ENCODE data around the gene TXNDC16.

TXNDC16 gene

DNA sequence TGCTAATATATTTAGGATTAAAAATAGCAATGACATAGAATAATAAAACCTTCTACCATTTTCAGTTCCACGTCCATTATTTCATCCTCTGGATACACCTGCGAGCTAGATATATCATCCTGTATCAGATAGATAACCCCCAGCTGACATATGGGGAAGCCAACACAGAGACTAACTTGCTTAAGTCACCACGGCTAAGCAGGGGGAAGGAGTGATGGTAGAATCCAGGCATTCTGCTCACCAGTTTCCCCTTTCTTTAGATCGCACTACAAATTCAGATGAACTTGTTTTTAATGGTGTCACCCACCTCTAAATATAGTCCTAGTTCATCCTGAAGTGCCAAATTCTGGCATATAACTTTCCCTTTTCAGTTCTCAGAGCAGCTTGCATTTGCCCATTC is 110.1 kb downstream of the TXNDC16 start:
- Histone ChIP-seq H3K79me2 (ENCODE audit: control insufficient read depth, low read length) (no peaks in the 10 kb centered on the region), H3F3A (ENCODE audit: control insufficient read depth, insufficient read depth) (no peaks in the 10 kb centered on the region), H3K9me3 (ENCODE audit: control insufficient read depth, insufficient read depth, low read length) (no peaks in the 10 kb centered on the region)

GRCh38 chr14:52439476-52439875 is 112.8 kb downstream of the TXNDC16 start:
- no peaks in the 10 kb centered on the region for H3K27me3 ChIP-seq (ENCODE audit: control insufficient read depth, low read length)
- no peak overlapping the region for H3K4me2 ChIP-seq (ENCODE audit: low read length)
- TF ChIP-seq, protein P1, sequence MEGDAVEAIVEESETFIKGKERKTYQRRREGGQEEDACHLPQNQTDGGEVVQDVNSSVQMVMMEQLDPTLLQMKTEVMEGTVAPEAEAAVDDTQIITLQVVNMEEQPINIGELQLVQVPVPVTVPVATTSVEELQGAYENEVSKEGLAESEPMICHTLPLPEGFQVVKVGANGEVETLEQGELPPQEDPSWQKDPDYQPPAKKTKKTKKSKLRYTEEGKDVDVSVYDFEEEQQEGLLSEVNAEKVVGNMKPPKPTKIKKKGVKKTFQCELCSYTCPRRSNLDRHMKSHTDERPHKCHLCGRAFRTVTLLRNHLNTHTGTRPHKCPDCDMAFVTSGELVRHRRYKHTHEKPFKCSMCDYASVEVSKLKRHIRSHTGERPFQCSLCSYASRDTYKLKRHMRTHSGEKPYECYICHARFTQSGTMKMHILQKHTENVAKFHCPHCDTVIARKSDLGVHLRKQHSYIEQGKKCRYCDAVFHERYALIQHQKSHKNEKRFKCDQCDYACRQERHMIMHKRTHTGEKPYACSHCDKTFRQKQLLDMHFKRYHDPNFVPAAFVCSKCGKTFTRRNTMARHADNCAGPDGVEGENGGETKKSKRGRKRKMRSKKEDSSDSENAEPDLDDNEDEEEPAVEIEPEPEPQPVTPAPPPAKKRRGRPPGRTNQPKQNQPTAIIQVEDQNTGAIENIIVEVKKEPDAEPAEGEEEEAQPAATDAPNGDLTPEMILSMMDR (IDR thresholded peaks at IDR 0.05; ENCODE audit: low read depth, low read length, poor library complexity, severe bottlenecking), result no peak
- no peak for TF ChIP-seq EZH2phosphoT487 (IDR thresholded peaks at IDR 0.05; ENCODE audit: borderline replicate concordance, low read length)
- H3F3A ChIP-seq (ENCODE audit: control insufficient read depth, insufficient read depth), result no peaks in the 10 kb centered on the region
- no peaks in the 10 kb centered on the region for H4K20me1 ChIP-seq (ENCODE audit: control insufficient read depth, insufficient read depth, low read depth, low read length)
- H3K27ac ChIP-seq (ENCODE audit: low read depth, low read length), result no peak overlapping the region
- no peaks in the 10 kb centered on the region for H3K79me2 ChIP-seq (ENCODE audit: control insufficient read depth, low read length)
- peaks cover 18% of the 10 kb centered on the region for H3K36me3 ChIP-seq (ENCODE audit: control insufficient read depth, low read length)
- no peaks in the 10 kb centered on the region for H3K9me3 ChIP-seq (ENCODE audit: control insufficient read depth, insufficient read depth, low read length)
- H3K4me3 ChIP-seq (ENCODE audit: low read length), result no peak overlapping the region
- H3K4me1 ChIP-seq (ENCODE audit: control insufficient read depth, low read length), result no peaks in the 10 kb centered on the region
- no peaks in the 10 kb centered on the region for H3K9me2 ChIP-seq (replicated peaks; ENCODE audit: control insufficient read depth, low read length)

More for the DNA sequence above, 110.1 kb downstream of the TXNDC16 start:
- TF ChIP-seq, protein P1 (IDR thresholded peaks at IDR 0.05; ENCODE audit: low read depth, low read length, poor library complexity, severe bottlenecking), result no peak
- no peak for TF ChIP-seq EZH2phosphoT487 (IDR thresholded peaks at IDR 0.05; ENCODE audit: borderline replicate concordance, low read length)
- no peaks in the 10 kb centered on the region for H3K9me2 ChIP-seq (replicated peaks; ENCODE audit: control insufficient read depth, low read length)
- no peak overlapping the region for H3K4me2 ChIP-seq (ENCODE audit: low read length)
- no peak overlapping the region for H3K27ac ChIP-seq (ENCODE audit: low read depth, low read length)
- H4K20me1 ChIP-seq (ENCODE audit: control insufficient read depth, insufficient read depth, low read depth, low read length), result no peaks in the 10 kb centered on the region
- H3K4me1 ChIP-seq (ENCODE audit: control insufficient read depth, low read length), result no peaks in the 10 kb centered on the region
- H3K27me3 ChIP-seq (ENCODE audit: control insufficient read depth, low read length), result no peaks in the 10 kb centered on the region
- no peak overlapping the region for H3K4me3 ChIP-seq (ENCODE audit: low read length)
- H3K36me3 ChIP-seq (ENCODE audit: control insufficient read depth, low read length), result peaks cover 30% of the 10 kb centered on the region

- H3K4me2 ChIP-seq (ENCODE audit: low read length), result no peak overlapping the region
- H3K27me3 ChIP-seq (ENCODE audit: control insufficient read depth, low read length), result no peaks in the 10 kb centered on the region
- no peaks in the 10 kb centered on the region for H3F3A ChIP-seq (ENCODE audit: control insufficient read depth, insufficient read depth)
- H3K9me3 ChIP-seq (ENCODE audit: control insufficient read depth, insufficient read depth, low read length), result no peaks in the 10 kb centered on the region
- H3K4me3 ChIP-seq (ENCODE audit: low read length), result no peak overlapping the region
- no peaks in the 10 kb centered on the region for H4K20me1 ChIP-seq (ENCODE audit: control insufficient read depth, insufficient read depth, low read depth, low read length)
- no peak for TF ChIP-seq EZH2phosphoT487 (IDR thresholded peaks at IDR 0.05; ENCODE audit: borderline replicate concordance, low read length)
- TF ChIP-seq, protein P1 (IDR thresholded peaks at IDR 0.05; ENCODE audit: low read depth, low read length, poor library complexity, severe bottlenecking), result no peak
- peaks cover 22% of the 10 kb centered on the region for H3K36me3 ChIP-seq (ENCODE audit: control insufficient read depth, low read length)
- H3K9me2 ChIP-seq (replicated peaks; ENCODE audit: control insufficient read depth, low read length), result no peaks in the 10 kb centered on the region
- H3K79me2 ChIP-seq (ENCODE audit: control insufficient read depth, low read length), result no peaks in the 10 kb centered on the region
- H3K4me1 ChIP-seq (ENCODE audit: control insufficient read depth, low read length), result no peaks in the 10 kb centered on the region
- no peak overlapping the region for H3K27ac ChIP-seq (ENCODE audit: low read depth, low read length)
Observed at GRCh38 chr14:52434955-52435354, 117.3 kb downstream of the TXNDC16 start.

Data from DOHH2 (cell line).